ENCODE measurements around the gene INSIG1. TPM values are rescaled to one million over a fixed set of nuclear protein-coding genes. Genes with fewer than 3 reads are reported as not detected.

Gene INSIG1
- total RNA-seq, 1 donor from 2014 or later, result 63.6 TPM

DNA sequence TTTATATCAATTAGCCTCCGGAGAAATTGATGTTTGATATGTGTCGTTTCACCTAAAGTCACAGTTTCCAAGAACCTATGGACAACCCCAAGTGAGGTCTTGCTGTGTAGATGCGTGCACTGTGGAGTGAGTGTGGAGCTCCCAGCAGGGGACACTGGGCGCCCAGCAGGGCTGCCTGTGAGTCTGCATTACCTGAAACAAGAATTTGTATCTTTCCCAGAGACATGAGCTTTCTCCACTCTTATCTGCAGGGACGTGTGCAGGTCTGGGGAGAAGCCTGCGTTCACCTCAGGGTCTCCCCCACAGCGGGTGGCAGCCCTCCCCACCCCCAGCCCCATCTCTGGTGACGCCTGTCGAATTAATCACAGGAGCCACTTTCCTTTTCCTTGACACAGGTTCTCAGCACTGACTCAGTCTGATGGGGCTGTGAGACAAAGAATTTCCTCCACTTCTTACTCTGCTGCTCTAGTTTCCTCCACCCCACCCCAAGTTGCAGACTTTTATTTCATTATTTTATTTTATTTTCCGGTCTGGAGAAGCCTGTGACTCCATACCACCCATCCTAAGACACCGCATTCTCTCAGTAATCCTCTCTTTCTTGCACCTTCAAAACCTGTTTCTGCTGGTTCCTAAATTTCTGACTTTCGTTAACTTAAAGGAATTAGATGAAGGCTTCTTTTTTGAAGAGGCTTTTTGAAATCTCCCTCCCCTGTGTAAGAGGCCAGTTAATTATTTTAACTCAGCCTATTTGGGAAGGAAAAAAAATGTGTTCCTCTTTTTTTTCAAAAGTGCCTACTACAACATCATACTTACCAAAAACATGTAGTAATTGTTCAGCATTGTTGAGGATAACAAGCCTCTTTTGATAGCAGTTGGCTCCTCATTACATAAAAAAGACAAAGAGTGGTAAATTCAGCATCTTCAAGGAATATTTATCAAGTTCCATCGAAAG is 17.0 kb upstream of the INSIG1 start:
- no peak overlapping the region for H3K27ac ChIP-seq
- TF ChIP-seq, protein P1, sequence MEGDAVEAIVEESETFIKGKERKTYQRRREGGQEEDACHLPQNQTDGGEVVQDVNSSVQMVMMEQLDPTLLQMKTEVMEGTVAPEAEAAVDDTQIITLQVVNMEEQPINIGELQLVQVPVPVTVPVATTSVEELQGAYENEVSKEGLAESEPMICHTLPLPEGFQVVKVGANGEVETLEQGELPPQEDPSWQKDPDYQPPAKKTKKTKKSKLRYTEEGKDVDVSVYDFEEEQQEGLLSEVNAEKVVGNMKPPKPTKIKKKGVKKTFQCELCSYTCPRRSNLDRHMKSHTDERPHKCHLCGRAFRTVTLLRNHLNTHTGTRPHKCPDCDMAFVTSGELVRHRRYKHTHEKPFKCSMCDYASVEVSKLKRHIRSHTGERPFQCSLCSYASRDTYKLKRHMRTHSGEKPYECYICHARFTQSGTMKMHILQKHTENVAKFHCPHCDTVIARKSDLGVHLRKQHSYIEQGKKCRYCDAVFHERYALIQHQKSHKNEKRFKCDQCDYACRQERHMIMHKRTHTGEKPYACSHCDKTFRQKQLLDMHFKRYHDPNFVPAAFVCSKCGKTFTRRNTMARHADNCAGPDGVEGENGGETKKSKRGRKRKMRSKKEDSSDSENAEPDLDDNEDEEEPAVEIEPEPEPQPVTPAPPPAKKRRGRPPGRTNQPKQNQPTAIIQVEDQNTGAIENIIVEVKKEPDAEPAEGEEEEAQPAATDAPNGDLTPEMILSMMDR (IDR thresholded peaks at IDR 0.05), result no peak
- TF ChIP-seq POLR2A (IDR thresholded peaks at IDR 0.05) (no peak), POLR2AphosphoS5 (IDR thresholded peaks at IDR 0.05; ENCODE audit: insufficient read depth in 1 of 2, low read depth in 1 of 2) (no peak)
- no peaks in the 10 kb centered on the region for H3K36me3 ChIP-seq
- no peaks in the 10 kb centered on the region for H3K9me3 ChIP-seq
- H3K4me3 ChIP-seq, result no peak overlapping the region
- no peak for DNase-seq (ENCODE audit: extremely low spot score in 2 of 2)
- intact Hi-C loops (cut with DNase I), result no loop called here
- H3K4me1 ChIP-seq, result no peaks in the 10 kb centered on the region
- H3K27me3 ChIP-seq, result no peaks in the 10 kb centered on the region

DNA sequence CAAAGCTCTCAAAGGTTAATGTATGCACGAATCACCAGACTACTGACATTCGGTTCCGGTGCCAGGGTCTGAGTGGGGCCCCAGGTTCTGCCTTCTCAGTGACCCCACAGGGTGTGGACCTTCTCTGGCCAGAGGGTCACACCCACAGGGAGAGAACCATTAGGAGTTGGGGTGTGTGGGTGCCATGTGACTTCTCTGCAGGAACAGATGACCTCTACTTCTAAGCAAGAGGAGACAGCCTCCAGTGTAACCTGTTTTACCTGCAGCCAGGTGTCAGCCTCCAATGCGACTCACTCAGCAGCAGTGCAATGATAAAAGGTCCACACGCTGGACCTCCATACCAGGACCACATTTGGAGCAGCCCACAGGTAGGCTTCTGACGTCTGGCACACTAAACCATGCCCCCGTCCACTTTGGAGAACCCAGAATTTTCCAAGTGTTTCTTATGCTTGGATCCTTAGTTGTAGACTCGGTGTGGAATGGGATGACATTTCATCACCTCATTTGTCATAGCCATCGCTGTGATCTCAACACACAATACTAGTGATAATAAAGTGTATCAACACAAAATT is 16.2 kb upstream of the INSIG1 start:
- Histone ChIP-seq H3K36me3 (no peaks in the 10 kb centered on the region), H3K4me1 (no peaks in the 10 kb centered on the region), H3K27me3 (no peaks in the 10 kb centered on the region), H3K4me3 (no peak overlapping the region), H3K27ac (no peak overlapping the region), H3K9me3 (no peaks in the 10 kb centered on the region)
- DNase-seq (ENCODE audit: extremely low spot score in 2 of 2), result no peak
- intact Hi-C loops (cut with DNase I), result no loop called here
- no peak for TF ChIP-seq POLR2A (IDR thresholded peaks at IDR 0.05)
- TF ChIP-seq, protein P1 (IDR thresholded peaks at IDR 0.05), result no peak
- TF ChIP-seq POLR2AphosphoS5 (IDR thresholded peaks at IDR 0.05; ENCODE audit: insufficient read depth in 1 of 2, low read depth in 1 of 2), result no peak

DNA sequence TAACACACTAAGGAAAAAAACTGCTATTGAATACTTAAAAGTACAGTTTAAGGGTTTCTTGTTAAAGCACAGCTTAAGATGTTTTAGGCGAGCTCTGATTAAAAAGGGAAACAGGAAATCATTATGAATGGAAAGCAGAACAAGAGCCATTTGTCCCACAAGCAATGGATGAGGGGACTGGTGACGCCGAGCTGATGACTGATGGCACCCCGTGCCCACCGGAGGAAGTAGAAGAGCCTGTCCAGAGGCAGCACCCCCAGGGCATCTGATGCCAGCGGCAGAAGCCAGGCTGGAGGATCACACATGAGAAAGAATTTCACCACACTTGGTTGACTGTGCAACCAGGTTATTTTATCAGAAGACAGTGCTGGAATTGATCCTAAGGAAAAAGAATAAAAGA is 15.0 kb upstream of the INSIG1 start:
- TF ChIP-seq POLR2A (IDR thresholded peaks at IDR 0.05), result no peak
- TF ChIP-seq, protein P1 (IDR thresholded peaks at IDR 0.05), result no peak
- TF ChIP-seq POLR2AphosphoS5 (IDR thresholded peaks at IDR 0.05; ENCODE audit: insufficient read depth in 1 of 2, low read depth in 1 of 2), result no peak
- Histone ChIP-seq H3K4me1 (no peaks in the 10 kb centered on the region), H3K9me3 (no peaks in the 10 kb centered on the region), H3K27me3 (no peaks in the 10 kb centered on the region), H3K27ac (no peak overlapping the region), H3K4me3 (no peak overlapping the region), H3K36me3 (no peaks in the 10 kb centered on the region)
- no peak for DNase-seq (ENCODE audit: extremely low spot score in 2 of 2)
- intact Hi-C loops (cut with DNase I), result no loop called here

DNA sequence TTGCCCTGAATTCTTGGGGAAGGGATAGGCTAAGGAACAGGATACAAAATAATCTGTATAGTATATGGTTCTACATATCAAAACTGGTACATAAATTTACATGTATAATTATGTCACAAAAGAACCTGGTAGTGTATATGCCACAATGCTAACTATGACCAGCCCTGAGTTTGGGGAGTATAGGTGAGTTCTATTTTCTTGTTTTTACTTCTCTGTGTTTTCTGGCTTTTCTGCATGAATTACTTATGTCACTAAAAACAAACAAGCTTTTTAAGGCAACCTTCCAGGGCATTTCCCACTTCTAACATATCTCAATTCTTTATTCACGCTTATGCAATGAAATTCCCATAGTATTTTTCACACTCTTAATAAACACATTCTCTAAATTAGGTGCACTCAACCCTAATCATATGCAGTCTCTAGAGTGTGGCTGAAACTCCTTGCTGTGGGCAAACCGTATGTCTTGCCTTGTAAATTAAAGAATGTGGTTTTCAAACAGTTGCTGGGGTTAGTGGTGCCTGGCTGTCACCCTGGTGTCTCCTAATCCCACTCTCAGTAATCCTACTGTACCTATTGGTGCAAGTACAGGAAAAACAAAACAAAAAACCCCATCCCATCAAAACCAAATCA is 14.0 kb upstream of the INSIG1 start:
- intact Hi-C loops (cut with DNase I), result no loop called here
- Histone ChIP-seq H3K9me3 (no peaks in the 10 kb centered on the region), H3K4me3 (no peak overlapping the region), H3K4me1 (no peaks in the 10 kb centered on the region), H3K27me3 (no peaks in the 10 kb centered on the region), H3K36me3 (no peaks in the 10 kb centered on the region), H3K27ac (no peak overlapping the region)
- DNase-seq (ENCODE audit: extremely low spot score in 2 of 2), result no peak
- TF ChIP-seq, protein P1 (IDR thresholded peaks at IDR 0.05), result no peak
- TF ChIP-seq POLR2AphosphoS5 (IDR thresholded peaks at IDR 0.05; ENCODE audit: insufficient read depth in 1 of 2, low read depth in 1 of 2) (no peak), POLR2A (IDR thresholded peaks at IDR 0.05) (no peak)
